PC-3 (cell line): ENCODE measurements around the gene CALM3. TPM values are rescaled to one million over a fixed set of nuclear protein-coding genes. Genes with fewer than 3 reads are reported as not detected.

ENCODE experiments used
- ATAC-seq: fragments of 200-7000 bp; cut with Tn5 transposase; 2 replicates; pipeline ENCODE4 v1.9.1; 2020; ENCODE audit warnings: mild to moderate bottlenecking, moderate library complexity
- Bru-seq: library from RNA; stranded (reverse); fragments of 400-500 nt; gene quantifications from one replicate; lab custom pipeline; 2021; lab: Mats Ljungman, UMichigan
- BruChase-seq, 2 experiments: library from RNA; stranded (reverse); fragments of 400-500 nt; gene quantifications; one replicate each; lab custom pipeline; 2021; lab: Mats Ljungman, UMichigan
- BruUV-seq: library from RNA; stranded (reverse); fragments of 400-500 nt; replicated peaks from 2 replicates; lab custom pipeline; 2021; lab: Mats Ljungman, UMichigan
- CTCF ChIA-PET: fragments of 300-600 bp; sonication (Branson Sonifier 250); formaldehyde crosslinking; loops from one replicate; lab custom pipeline; 2022; ENCODE audit warnings: antibody characterized with exemption; lab: Charles Lee
- POLR2A ChIA-PET: fragments of 300-600 bp; sonication (Branson Sonifier 250); formaldehyde crosslinking; loops from one replicate; lab custom pipeline; 2022; ENCODE audit warnings: antibody characterized with exemption; ENCODE audit not compliant: unreplicated experiment; lab: Charles Lee
- DNase-seq: peaks from one replicate; pipeline ENCODE4 v3.0.0-alpha.2; 2015
- H2AFZ ChIP-seq: fragments of 300-600 bp; sonication (generic); 2 replicates; pipeline ENCODE4 v1.6.0; 2016; ENCODE audit warnings: antibody characterized with exemption, low read length
- H3F3A ChIP-seq: fragments of 300-600 bp; sonication (generic); one replicate; pipeline ENCODE4 v1.6.0; 2017; ENCODE audit warnings: antibody characterized with exemption, low read length, control low read depth, mild to moderate bottlenecking; ENCODE audit not compliant: unreplicated experiment
- H3K27ac ChIP-seq: fragments of 300-600 bp; sonication (generic); 2 replicates; pipeline ENCODE4 v1.5.1; 2016; ENCODE audit warnings: mild to moderate bottlenecking, low read length
- H3K27me3 ChIP-seq: fragments of 300-600 bp; sonication (generic); 2 replicates; pipeline ENCODE4 v1.6.1; 2016; ENCODE audit warnings: low read length, mixed read lengths
- H3K36me3 ChIP-seq: fragments of 300-600 bp; sonication (generic); 2 replicates; pipeline ENCODE4 v1.6.1; 2016; ENCODE audit warnings: low read depth, mixed run types, low read length, mixed read lengths
- H3K4me1 ChIP-seq: fragments of 300-600 bp; sonication (generic); 2 replicates; pipeline ENCODE4 v1.5.1; 2016; ENCODE audit warnings: low read length; ENCODE audit not compliant: insufficient read depth
- H3K4me2 ChIP-seq: fragments of 300-600 bp; sonication (generic); 2 replicates; pipeline ENCODE4 v1.6.0; 2016; ENCODE audit warnings: low read length
- H3K4me3 ChIP-seq: fragments of 300-600 bp; sonication (generic); 2 replicates; pipeline ENCODE4 v1.5.1; 2016; ENCODE audit warnings: mild to moderate bottlenecking, low read length, mixed read lengths
- H3K79me2 ChIP-seq: fragments of 300-600 bp; sonication (generic); 2 replicates; pipeline ENCODE4 v1.6.1; 2017; ENCODE audit warnings: low read length, mixed read lengths
- H3K9ac ChIP-seq: fragments of 300-600 bp; sonication (generic); 2 replicates; pipeline ENCODE4 v1.6.0; 2016; ENCODE audit warnings: mild to moderate bottlenecking, low read length
- H3K9me2 ChIP-seq: fragments of 300-600 bp; sonication (generic); replicated peaks from 2 replicates; pipeline ENCODE4 v1.6.1; 2016; ENCODE audit warnings: mixed run types, low read length, mixed read lengths
- H3K9me3 ChIP-seq: fragments of 300-600 bp; sonication (generic); 2 replicates; pipeline ENCODE4 v1.6.1; 2016; ENCODE audit warnings: low read length, mixed read lengths
- H4K20me1 ChIP-seq: fragments of 300-600 bp; sonication (generic); 2 replicates; pipeline ENCODE4 v1.6.1; 2016; ENCODE audit warnings: low read length, mixed read lengths
- EZH2 ChIP-seq: fragments of 300-600 bp; sonication (generic); IDR thresholded peaks from one replicate; pipeline ENCODE4 v1.6.1; 2017; ENCODE audit warnings: antibody characterized with exemption, mild to moderate bottlenecking, low read length; ENCODE audit not compliant: unreplicated experiment
- EZH2phosphoT487 ChIP-seq: fragments of 300-600 bp; sonication (generic); IDR thresholded peaks from 2 replicates; pipeline ENCODE4 v1.6.1; 2018; ENCODE audit warnings: mild to moderate bottlenecking, antibody characterized with exemption, low read length, borderline replicate concordance
- intact Hi-C: fragments of 100-400 bp; cut with micrococcal nuclease; formaldehyde crosslinking; loops from 2 replicates; pipeline ENCODE4 v1.9.0; 2023
- long read RNA-seq: library from polyadenylated mRNA; unstranded; transcript quantifications from one replicate; pipeline ENCODE4 v2.0.0, GENCODE V29; 2021; ENCODE audit not compliant: unreplicated experiment
- total RNA-seq: library from RNA; depleted of rRNA; stranded (reverse); fragments of >200 nt; gene quantifications from 2 replicates; pipeline ENCODE4 v1.2.3, GENCODE V29; 2014; rRNA removed
- TF ChIP-seq, protein P1 (sequence below): fragments of 300-600 bp; sonication (generic); conservative IDR thresholded peaks from 2 replicates; pipeline ENCODE4 v1.5.1; 2017; ENCODE audit warnings: antibody characterized with exemption, low read depth, mild to moderate bottlenecking, low read length

CALM3 gene
- total RNA-seq (160 and 217 TPM in 2 replicates), Bru-seq, nascent RNA (percentile 75 among the genes with signal in this experiment), BruChase-seq, experiment 1, labeled RNA remaining after a 6-hour chase (percentile 95 among the genes with signal in this experiment), BruChase-seq, experiment 2, labeled RNA remaining after a 2-hour chase (percentile 81 among the genes with signal in this experiment)
- long read RNA-seq, transcript CALM3-201 (6 exons, 2,289 nt): major isoform, 128 of 177 reads
- long read RNA-seq, partial matches to known transcripts: 9 of 177 reads
- long read RNA-seq, other reads (novel, unspliced or antisense): 38 of 177 reads

- H3K4me3 ChIP-seq: peak within 1 kb of the TSS; percentile 100
- ATAC-seq: no peak; the same call in 1 of the 2 replicates
- peaks cover 44% of the 10 kb centered on the region for H3K79me2 ChIP-seq
- H3K9me3 ChIP-seq: no peaks in the 10 kb centered on the region
- peaks cover 25% of the 10 kb centered on the region for H4K20me1 ChIP-seq
- intact Hi-C loops: no loop called here
- H3K4me2 ChIP-seq: peak within 1 kb of the TSS; percentile 98
- H3K36me3 ChIP-seq: 0 out of 2 replicates have a peak, but pooled peaks cover 13% of the 10 kb centered on the region
- no peaks in the 10 kb centered on the region for H3K9me2 ChIP-seq
- ChIA-PET CTCF (interaction anchor here (1.5 kb wide), 1 partner anchor 13 kb away, joined by 3 read pairs; no protein-coding TSS in a partner anchor), POLR2A (no interaction called here)
- H3K27me3 ChIP-seq: no peaks in the 10 kb centered on the region
- TSS peak; percentile 82 for BruUV-seq
- DNase-seq: no peak
- TF ChIP-seq, protein P1, sequence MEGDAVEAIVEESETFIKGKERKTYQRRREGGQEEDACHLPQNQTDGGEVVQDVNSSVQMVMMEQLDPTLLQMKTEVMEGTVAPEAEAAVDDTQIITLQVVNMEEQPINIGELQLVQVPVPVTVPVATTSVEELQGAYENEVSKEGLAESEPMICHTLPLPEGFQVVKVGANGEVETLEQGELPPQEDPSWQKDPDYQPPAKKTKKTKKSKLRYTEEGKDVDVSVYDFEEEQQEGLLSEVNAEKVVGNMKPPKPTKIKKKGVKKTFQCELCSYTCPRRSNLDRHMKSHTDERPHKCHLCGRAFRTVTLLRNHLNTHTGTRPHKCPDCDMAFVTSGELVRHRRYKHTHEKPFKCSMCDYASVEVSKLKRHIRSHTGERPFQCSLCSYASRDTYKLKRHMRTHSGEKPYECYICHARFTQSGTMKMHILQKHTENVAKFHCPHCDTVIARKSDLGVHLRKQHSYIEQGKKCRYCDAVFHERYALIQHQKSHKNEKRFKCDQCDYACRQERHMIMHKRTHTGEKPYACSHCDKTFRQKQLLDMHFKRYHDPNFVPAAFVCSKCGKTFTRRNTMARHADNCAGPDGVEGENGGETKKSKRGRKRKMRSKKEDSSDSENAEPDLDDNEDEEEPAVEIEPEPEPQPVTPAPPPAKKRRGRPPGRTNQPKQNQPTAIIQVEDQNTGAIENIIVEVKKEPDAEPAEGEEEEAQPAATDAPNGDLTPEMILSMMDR: no peak
- TF ChIP-seq EZH2 (no peak), EZH2phosphoT487 (no peak)
- peak within 1 kb of the TSS; percentile 90 for H2AFZ ChIP-seq
- peak within 1 kb of the TSS; percentile 94 for H3K27ac ChIP-seq
- no peaks in the 10 kb centered on the region for H3F3A ChIP-seq
- H3K9ac ChIP-seq: peak within 1 kb of the TSS; percentile 99
- peaks cover 13% of the 10 kb centered on the region for H3K4me1 ChIP-seq
Observed at GRCh38 chr19:46601318-46602224, at the start of gene CALM3. TSS of gene CALM3 (plus strand) at chr19:46601330. CDS start at chr19:46601435, 105 bp downstream.

- ChIA-PET CTCF (no interaction called here), POLR2A (no interaction called here)
- Histone ChIP-seq H3K36me3 (no peaks in the 10 kb centered on the region), H3K9me2 (no peaks in the 10 kb centered on the region), H3F3A (no peaks in the 10 kb centered on the region), H3K9ac (no peak overlapping the region), H3K27ac (no peak overlapping the region), H2AFZ (no peak overlapping the region), H3K9me3 (no peaks in the 10 kb centered on the region), H3K79me2 (no peaks in the 10 kb centered on the region), H3K27me3 (no peaks in the 10 kb centered on the region), H3K4me3 (no peak overlapping the region), H3K4me1 (no peaks in the 10 kb centered on the region), H3K4me2 (no peak overlapping the region), H4K20me1 (no peaks in the 10 kb centered on the region)
- no TSS peak for BruUV-seq
- intact Hi-C loops: no loop called here
- no peak for TF ChIP-seq EZH2
- TF ChIP-seq, protein P1: no peak
- no peak for TF ChIP-seq EZH2phosphoT487
- DNase-seq: no peak
- ATAC-seq: no peak
Observed at GRCh38 chr19:46552891-46553290, 48.2 kb upstream of the CALM3 start.
